Fibroblast of skin of right quadriceps (primary cell): Measurements from ENCODE around the gene MAML3.

Experiments used
- DNase-seq: peaks from one replicate; pipeline ENCODE4 v3.0.0-alpha.2; 2013

The MAML3 gene

GRCh38 chr4:140097572-140097971 lies 56.4 kb downstream of the MAML3 start:
- no peak for DNase-seq

GRCh38 chr4:140096921-140097320 lies 57.1 kb downstream of the MAML3 start:
- DNase-seq = peak; percentile 48

- DNase-seq = no peak
These were observed 57.5 kb downstream of the MAML3 start for GRCh38 chr4:140096483-140096861.

- peak; percentile 97 for DNase-seq
These were observed 58.1 kb downstream of the MAML3 start for GRCh38 chr4:140095694-140096482.

GRCh38 chr4:140094438-140095420 lies 59.3 kb downstream of the MAML3 start:
- DNase-seq = no peak

- DNase-seq = no peak
These were observed 61.7 kb downstream of the MAML3 start for GRCh38 chr4:140092094-140092851.

GRCh38 chr4:140091305-140091704 lies 62.7 kb downstream of the MAML3 start:
- DNase-seq = no peak

- peak; percentile 51 for DNase-seq
These were observed 63.7 kb downstream of the MAML3 start for GRCh38 chr4:140090215-140090731.

- DNase-seq = no peak
These were observed 64.8 kb downstream of the MAML3 start for GRCh38 chr4:140089216-140089615.

GRCh38 chr4:140088323-140088967 lies 65.5 kb downstream of the MAML3 start:
- peak; percentile 48 for DNase-seq

GRCh38 chr4:140085881-140086280 lies 68.1 kb downstream of the MAML3 start:
- no peak for DNase-seq

GRCh38 chr4:140085062-140085622 lies 68.8 kb downstream of the MAML3 start:
- no peak for DNase-seq

GRCh38 chr4:140084385-140084784 lies 69.6 kb downstream of the MAML3 start:
- DNase-seq = no peak

GRCh38 chr4:140082391-140082755 lies 71.6 kb downstream of the MAML3 start:
- DNase-seq = no peak

- no peak for DNase-seq
These were observed 72.2 kb downstream of the MAML3 start for GRCh38 chr4:140081641-140082390.

GRCh38 chr4:140080883-140081282 lies 73.1 kb downstream of the MAML3 start:
- DNase-seq = peak; percentile 60

- DNase-seq = peak; percentile 71
These were observed 75.6 kb downstream of the MAML3 start for GRCh38 chr4:140078366-140078765.

- no peak for DNase-seq
These were observed 77.7 kb downstream of the MAML3 start for GRCh38 chr4:140076307-140076706.

GRCh38 chr4:140071806-140072205 lies 82.2 kb downstream of the MAML3 start:
- peak; percentile 95 for DNase-seq

- no peak for DNase-seq
These were observed 83.0 kb downstream of the MAML3 start for GRCh38 chr4:140070973-140071372.

- no peak for DNase-seq
These were observed 83.6 kb downstream of the MAML3 start for GRCh38 chr4:140070366-140070765.
